H1 (cell line): ENCODE measurements around the gene OXA1L. TPM values are rescaled to one million over a fixed set of nuclear protein-coding genes. Genes with fewer than 3 reads are reported as not detected.

Experiments used
- TCF12 ChIP-seq: IDR thresholded peaks from 2 replicates; pipeline ENCODE4 v1.6.1; 2011; ENCODE audit warnings: low read depth, mild to moderate bottlenecking, low read length
- TEAD4 ChIP-seq: IDR thresholded peaks from 2 replicates; pipeline ENCODE4 v1.6.1; 2012; ENCODE audit warnings: low read depth, low read length, inconsistent platforms, mixed read lengths
- polyA plus RNA-seq, 7 experiments: library from polyadenylated mRNA; depleted of rRNA in 3 of 7; stranded (reverse) in 5 of 7; unstranded in 2 of 7; fragments of >200 nt in 5 of 7; fragments of 200-250 nt in 2 of 7; gene quantifications; 1 replicate in 5 of 7; 2 replicates in 1 of 7; 4 replicates in 1 of 7; pipeline versions ENCODE4 v1.2.1 to v1.2.3, GENCODE V29; 2011 to 2013; ENCODE audit warnings: missing spikeins in 2 of 7, mixed read lengths in 2 of 7
- total RNA-seq: library from RNA; stranded (reverse); fragmentation: NEBNext Ultra II Directional; extraction: Animal tissue kit (Norgen Biotek cat#: 25700); gene quantifications from 2 replicates; pipeline ENCODE4 v1.2.1, GENCODE V29; 2021

Gene OXA1L
- total and polyA plus RNA-seq, 2 of the 8 experiments (the other 6 are each of a cell fraction or from before 2014, with no cell fraction given): 125 to 199 TPM

- no peak for TF ChIP-seq TCF12
- no peak for TF ChIP-seq TEAD4
These were observed 54.2 kb downstream of the OXA1L start (continued) for GRCh38 chr14:22820731-22821130.
